T-helper 1 cell treated with Interleukin-12 subunit alpha and Interleukin-12 subunit beta and Interleukin-4 antibody, amounts not matched to agents 30 μg/mL and 1 μg/mL, for 36 hours (primary cell): ENCODE data around the gene NBAS.
A peak's percentile ranks its signal among the peaks of the same experiment; 100 is the strongest.

Experiments
- H3K27ac Mint-ChIP-seq: one replicate; pipeline ENCODE4 v1.8.0; 2021; ENCODE audit warnings: mild to moderate bottlenecking, mixed read lengths
- H3K27me3 Mint-ChIP-seq: one replicate; pipeline ENCODE4 v1.8.0; 2021; ENCODE audit warnings: low read depth, mixed read lengths
- H3K36me3 Mint-ChIP-seq: one replicate; pipeline ENCODE4 v1.8.0; 2021; ENCODE audit warnings: low read depth, mixed read lengths
- H3K4me1 Mint-ChIP-seq: one replicate; pipeline ENCODE4 v1.8.0; 2021; ENCODE audit warnings: low read depth, mixed read lengths
- H3K4me3 Mint-ChIP-seq: one replicate; pipeline ENCODE4 v1.8.0; 2021; ENCODE audit warnings: mild to moderate bottlenecking, moderate library complexity, mixed read lengths
- H3K9me3 Mint-ChIP-seq: one replicate; pipeline ENCODE4 v1.8.0; 2021; ENCODE audit warnings: mixed read lengths

NBAS gene

DNA sequence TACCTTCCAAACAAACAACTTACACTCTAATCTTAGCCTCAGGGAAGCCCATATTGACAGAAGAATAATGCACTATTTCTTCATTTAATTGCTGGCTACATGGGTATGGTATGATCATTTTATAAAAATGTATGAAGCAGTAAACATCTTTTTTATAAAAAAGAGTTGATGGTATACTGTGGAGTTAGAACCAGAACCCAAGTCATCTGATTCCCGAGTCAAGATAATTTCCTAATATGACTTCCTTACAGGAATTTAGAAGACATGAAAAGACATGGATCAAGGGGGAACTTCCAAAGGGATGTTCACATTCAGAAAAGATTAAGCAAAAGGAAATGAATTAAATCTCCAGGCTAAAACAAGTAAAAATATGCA is 171.8 kb downstream of the NBAS start:
- no peak overlapping the region for H3K4me3 Mint-ChIP-seq
- H3K4me1 Mint-ChIP-seq, result no peaks in the 10 kb centered on the region
- no peaks in the 10 kb centered on the region for H3K27me3 Mint-ChIP-seq
- no peak overlapping the region for H3K27ac Mint-ChIP-seq
- peaks cover 31% of the 10 kb centered on the region for H3K36me3 Mint-ChIP-seq
- H3K9me3 Mint-ChIP-seq, result no peaks in the 10 kb centered on the region

- H3K4me1 Mint-ChIP-seq, result no peaks in the 10 kb centered on the region
- no peaks in the 10 kb centered on the region for H3K27me3 Mint-ChIP-seq
- H3K36me3 Mint-ChIP-seq, result peaks cover 29% of the 10 kb centered on the region
- no peak overlapping the region for H3K27ac Mint-ChIP-seq
- H3K9me3 Mint-ChIP-seq, result no peaks in the 10 kb centered on the region
- no peak overlapping the region for H3K4me3 Mint-ChIP-seq
Measured at GRCh38 chr2:15388406-15389325, 172.5 kb downstream of the NBAS start.

- Mint-ChIP-seq H3K36me3 (peaks cover 20% of the 10 kb centered on the region), H3K27me3 (no peaks in the 10 kb centered on the region), H3K4me3 (no peak overlapping the region), H3K9me3 (no peaks in the 10 kb centered on the region), H3K27ac (no peak overlapping the region), H3K4me1 (no peaks in the 10 kb centered on the region)
Measured at GRCh38 chr2:15385184-15385583, 175.9 kb downstream of the NBAS start.

- Mint-ChIP-seq H3K9me3 (no peaks in the 10 kb centered on the region), H3K36me3 (peaks cover 16% of the 10 kb centered on the region)
Measured at GRCh38 chr2:15383695-15384350, 177.3 kb downstream of the NBAS start.

DNA sequence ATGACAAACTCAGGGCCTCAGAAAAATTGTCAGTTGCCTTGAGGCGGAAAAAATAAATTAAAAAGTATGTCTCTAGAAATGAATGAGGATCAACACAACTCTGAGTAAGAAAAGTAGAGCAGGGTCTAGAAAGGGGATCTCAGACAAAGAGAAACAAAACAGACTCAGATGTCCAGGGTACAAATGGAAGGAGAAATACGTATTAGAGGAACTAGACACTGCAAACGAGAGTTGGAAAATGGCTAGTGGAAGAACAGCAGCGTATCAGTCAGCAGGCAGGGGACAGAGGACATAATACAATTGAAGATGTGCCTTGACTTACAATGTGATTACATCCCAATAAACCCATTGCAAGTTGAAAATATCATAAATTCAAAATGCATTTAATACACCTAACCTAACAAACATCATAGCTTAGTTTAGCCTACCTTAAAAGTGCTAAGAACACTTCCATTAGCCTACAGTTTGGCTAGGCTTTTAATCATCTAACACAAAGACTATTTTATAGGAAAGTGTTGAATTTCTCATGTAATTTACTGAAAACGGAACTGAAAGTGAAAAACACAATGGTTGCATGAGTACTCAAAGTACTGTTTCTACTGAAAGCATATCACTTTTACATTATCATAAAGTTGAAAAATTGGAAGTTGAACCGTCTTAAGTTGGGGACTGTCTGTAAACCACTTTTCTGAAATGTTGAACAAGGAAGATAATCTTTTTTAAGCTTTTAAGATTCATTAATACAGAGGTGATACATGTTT is 182.8 kb downstream of the NBAS start:
- H3K4me3 Mint-ChIP-seq, result no peak overlapping the region
- peak overlapping the region; percentile 56 for H3K27ac Mint-ChIP-seq
- H3K27me3 Mint-ChIP-seq, result no peaks in the 10 kb centered on the region
- peaks cover 30% of the 10 kb centered on the region for H3K36me3 Mint-ChIP-seq
- H3K9me3 Mint-ChIP-seq, result no peaks in the 10 kb centered on the region
- peaks cover 11% of the 10 kb centered on the region for H3K4me1 Mint-ChIP-seq

More at GRCh38 chr2:15383695-15384350, 177.3 kb downstream of the NBAS start:
- Mint-ChIP-seq H3K27ac (no peak overlapping the region), H3K27me3 (no peaks in the 10 kb centered on the region), H3K4me1 (peaks cover 3% of the 10 kb centered on the region), H3K4me3 (no peak overlapping the region)

DNA sequence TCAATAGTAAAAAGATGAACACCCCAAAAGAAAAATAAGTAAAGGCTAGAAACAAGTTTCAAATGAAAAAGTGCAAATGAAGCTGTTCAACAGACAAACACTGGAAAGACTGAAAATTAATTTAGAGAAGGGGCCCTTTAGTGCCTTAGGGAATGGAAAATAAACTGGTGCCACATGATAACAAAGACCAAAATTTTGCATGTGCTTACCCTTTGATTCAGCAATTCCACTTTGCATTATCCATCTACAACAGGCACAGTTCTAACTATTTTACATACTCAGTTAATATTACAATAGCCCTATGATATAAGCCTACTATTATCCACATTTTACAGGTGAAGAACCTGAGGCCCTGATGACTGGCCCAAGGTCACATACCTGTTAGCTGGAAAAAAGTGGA is 183.9 kb downstream of the NBAS start:
- Mint-ChIP-seq H3K4me1 (peaks cover 11% of the 10 kb centered on the region), H3K4me3 (no peak overlapping the region), H3K27me3 (no peaks in the 10 kb centered on the region), H3K27ac (no peak overlapping the region), H3K9me3 (no peaks in the 10 kb centered on the region), H3K36me3 (peaks cover 24% of the 10 kb centered on the region)

- H3K36me3 Mint-ChIP-seq, result peaks cover 28% of the 10 kb centered on the region
- no peak overlapping the region for H3K27ac Mint-ChIP-seq
- H3K4me3 Mint-ChIP-seq, result no peak overlapping the region
- H3K4me1 Mint-ChIP-seq, result peaks cover 1% of the 10 kb centered on the region
- H3K27me3 Mint-ChIP-seq, result no peaks in the 10 kb centered on the region
- H3K9me3 Mint-ChIP-seq, result no peaks in the 10 kb centered on the region
Measured at GRCh38 chr2:15372019-15372418, 189.1 kb downstream of the NBAS start.

DNA sequence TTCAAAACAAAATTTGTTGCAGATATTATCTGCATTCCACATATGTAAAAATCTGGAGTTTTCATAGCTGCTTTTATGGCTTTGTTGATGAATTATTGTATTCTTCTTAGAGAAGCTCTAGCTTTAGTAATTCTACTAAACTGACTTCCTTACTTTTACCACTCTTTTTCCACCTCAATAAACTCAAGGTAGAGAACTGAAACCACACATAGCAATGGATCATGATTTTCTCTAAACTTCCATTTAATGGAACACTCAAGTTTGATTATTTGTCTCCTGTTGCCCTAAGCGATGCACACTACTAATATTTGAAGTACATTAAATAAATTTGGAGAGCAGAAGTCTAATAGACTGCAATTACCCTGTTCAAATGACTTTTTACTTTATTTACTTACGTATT is 192.0 kb downstream of the NBAS start:
- no peaks in the 10 kb centered on the region for H3K9me3 Mint-ChIP-seq
- H3K4me3 Mint-ChIP-seq, result no peak overlapping the region
- peaks cover 20% of the 10 kb centered on the region for H3K36me3 Mint-ChIP-seq
- H3K27ac Mint-ChIP-seq, result no peak overlapping the region
- peaks cover 5% of the 10 kb centered on the region for H3K4me1 Mint-ChIP-seq
- no peaks in the 10 kb centered on the region for H3K27me3 Mint-ChIP-seq

GRCh38 chr2:15367715-15368114 is 193.4 kb downstream of the NBAS start:
- Mint-ChIP-seq H3K36me3 (peaks cover 23% of the 10 kb centered on the region), H3K9me3 (no peaks in the 10 kb centered on the region), H3K27me3 (no peaks in the 10 kb centered on the region), H3K4me3 (no peak overlapping the region), H3K4me1 (peaks cover 6% of the 10 kb centered on the region), H3K27ac (no peak overlapping the region)

- H3K36me3 Mint-ChIP-seq, result peaks cover 23% of the 10 kb centered on the region
- H3K27ac Mint-ChIP-seq, result no peak overlapping the region
- H3K9me3 Mint-ChIP-seq, result no peaks in the 10 kb centered on the region
- no peak overlapping the region for H3K4me3 Mint-ChIP-seq
- H3K4me1 Mint-ChIP-seq, result peaks cover 6% of the 10 kb centered on the region
- no peaks in the 10 kb centered on the region for H3K27me3 Mint-ChIP-seq
Measured at GRCh38 chr2:15367205-15367604, 193.9 kb downstream of the NBAS start.

GRCh38 chr2:15365411-15365810 is 195.7 kb downstream of the NBAS start:
- no peak overlapping the region for H3K27ac Mint-ChIP-seq
- no peaks in the 10 kb centered on the region for H3K27me3 Mint-ChIP-seq
- H3K36me3 Mint-ChIP-seq, result peaks cover 15% of the 10 kb centered on the region
- H3K4me3 Mint-ChIP-seq, result no peak overlapping the region
- peaks cover 6% of the 10 kb centered on the region for H3K4me1 Mint-ChIP-seq
- H3K9me3 Mint-ChIP-seq, result no peaks in the 10 kb centered on the region

GRCh38 chr2:15364561-15364960 is 196.6 kb downstream of the NBAS start:
- no peak overlapping the region for H3K27ac Mint-ChIP-seq
- H3K27me3 Mint-ChIP-seq, result no peaks in the 10 kb centered on the region
- no peak overlapping the region for H3K4me3 Mint-ChIP-seq
- no peaks in the 10 kb centered on the region for H3K9me3 Mint-ChIP-seq
- peaks cover 6% of the 10 kb centered on the region for H3K4me1 Mint-ChIP-seq
- H3K36me3 Mint-ChIP-seq, result peaks cover 15% of the 10 kb centered on the region

DNA sequence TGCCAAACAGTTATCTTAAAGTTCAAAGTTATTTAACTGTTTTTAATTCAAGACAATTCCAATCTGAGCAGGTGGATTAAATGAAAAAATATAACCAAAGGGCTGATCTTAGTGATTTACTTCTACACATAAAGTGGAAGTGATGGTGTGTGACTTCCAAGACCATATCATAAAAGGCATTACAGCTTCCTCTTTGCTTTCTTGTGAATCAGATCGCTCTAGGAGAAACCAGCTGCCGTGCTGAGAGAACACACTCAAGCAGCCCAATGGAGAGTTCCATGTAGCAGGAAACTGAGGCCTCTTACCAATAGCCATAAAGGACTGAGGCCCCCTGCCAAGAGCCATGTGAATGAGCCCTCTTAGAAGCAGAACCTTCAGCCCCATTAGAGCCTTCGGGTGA is 197.4 kb downstream of the NBAS start:
- no peaks in the 10 kb centered on the region for H3K9me3 Mint-ChIP-seq
- H3K4me3 Mint-ChIP-seq, result no peak overlapping the region
- no peak overlapping the region for H3K27ac Mint-ChIP-seq
- no peaks in the 10 kb centered on the region for H3K27me3 Mint-ChIP-seq
- H3K36me3 Mint-ChIP-seq, result peaks cover 16% of the 10 kb centered on the region
- H3K4me1 Mint-ChIP-seq, result peaks cover 6% of the 10 kb centered on the region

DNA sequence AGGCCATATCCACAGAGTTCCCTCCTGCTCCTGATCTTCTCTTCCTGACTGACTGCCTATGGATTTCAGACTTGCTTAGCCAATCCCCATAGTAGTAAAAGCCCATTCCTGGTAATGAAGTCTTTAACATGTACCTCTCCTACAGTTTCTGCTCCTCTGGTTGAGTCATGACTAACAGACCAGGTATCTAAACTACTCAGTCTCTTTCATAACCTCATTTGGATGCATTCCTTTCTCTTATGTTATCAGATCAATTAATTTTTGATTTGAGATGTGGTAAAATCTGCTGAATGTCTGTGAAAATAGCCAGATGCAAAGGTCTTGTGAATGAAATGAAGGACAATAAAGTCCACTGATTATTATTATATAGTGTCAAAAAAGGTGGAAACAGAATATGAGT is 198.0 kb downstream of the NBAS start:
- Mint-ChIP-seq H3K4me3 (no peak overlapping the region), H3K27ac (no peak overlapping the region), H3K4me1 (peaks cover 6% of the 10 kb centered on the region), H3K27me3 (no peaks in the 10 kb centered on the region), H3K36me3 (peaks cover 17% of the 10 kb centered on the region), H3K9me3 (no peaks in the 10 kb centered on the region)
